HG02610 (cell line): ENCODE data around the gene SP4.

ENCODE experiments used
- ATAC-seq: cut with Tn5 transposase; IDR thresholded peaks from one replicate; pipeline ENCODE4 v1.9.1; 2021; ENCODE audit warnings: mild to moderate bottlenecking, moderate library complexity; ENCODE audit not compliant: unreplicated experiment

Gene SP4

GRCh38 chr7:21427871-21428658 lies at the start of gene SP4:
Gene SP4, plus strand, starts transcription at chr7:21428083. Its CDS starts 169 bp downstream, at chr7:21428252.
- peak; percentile 69 for ATAC-seq

GRCh38 chr7:21383227-21384220 lies 44.4 kb upstream of the SP4 start:
- peak; percentile 93 for ATAC-seq

GRCh38 chr7:21393937-21394336 lies 33.9 kb upstream of the SP4 start:
- no peak for ATAC-seq

- no peak for ATAC-seq
Observed at GRCh38 chr7:21401944-21402343, 25.9 kb upstream of the SP4 start.

- ATAC-seq = no peak
Observed at GRCh38 chr7:21407796-21408480, 19.9 kb upstream of the SP4 start.

GRCh38 chr7:21408481-21408820 lies 19.4 kb upstream of the SP4 start:
- no peak for ATAC-seq

- no peak for ATAC-seq
Observed at GRCh38 chr7:21412410-21412851, 15.5 kb upstream of the SP4 start.

GRCh38 chr7:21412957-21413356 lies 14.9 kb upstream of the SP4 start:
- ATAC-seq = no peak

- no peak for ATAC-seq
Observed at GRCh38 chr7:21413502-21413901, 14.4 kb upstream of the SP4 start.

- no peak for ATAC-seq
Observed at GRCh38 chr7:21414795-21415393, 13.0 kb upstream of the SP4 start.

- ATAC-seq = no peak
Observed at GRCh38 chr7:21417647-21418046, 10.2 kb upstream of the SP4 start.

GRCh38 chr7:21422751-21423150 lies 5.1 kb upstream of the SP4 start:
- ATAC-seq = no peak

GRCh38 chr7:21425290-21425689 lies 2.6 kb upstream of the SP4 start:
- no peak for ATAC-seq

- ATAC-seq = no peak
Observed at GRCh38 chr7:21426286-21427181, 1.3 kb upstream of the SP4 start.

GRCh38 chr7:21427182-21427870 lies 557 bp upstream of the SP4 start:
- peak; percentile 81 for ATAC-seq

- no peak for ATAC-seq
Observed at GRCh38 chr7:21428659-21428941, 717 bp downstream of the SP4 start.

- ATAC-seq = no peak
Observed at GRCh38 chr7:21429021-21429420, 1.1 kb downstream of the SP4 start.

GRCh38 chr7:21429786-21430574 lies 2.1 kb downstream of the SP4 start:
- no peak for ATAC-seq

- no peak for ATAC-seq
Observed at GRCh38 chr7:21430575-21430954, 2.7 kb downstream of the SP4 start.
